HG02678 (cell line): ENCODE results near the gene C1orf56.

Experiments used
- ATAC-seq: cut with Tn5 transposase; IDR thresholded peaks from one replicate; pipeline ENCODE4 v1.9.1; 2021; ENCODE audit warnings: mild to moderate bottlenecking, moderate library complexity; ENCODE audit not compliant: unreplicated experiment

The C1orf56 gene, protein sequence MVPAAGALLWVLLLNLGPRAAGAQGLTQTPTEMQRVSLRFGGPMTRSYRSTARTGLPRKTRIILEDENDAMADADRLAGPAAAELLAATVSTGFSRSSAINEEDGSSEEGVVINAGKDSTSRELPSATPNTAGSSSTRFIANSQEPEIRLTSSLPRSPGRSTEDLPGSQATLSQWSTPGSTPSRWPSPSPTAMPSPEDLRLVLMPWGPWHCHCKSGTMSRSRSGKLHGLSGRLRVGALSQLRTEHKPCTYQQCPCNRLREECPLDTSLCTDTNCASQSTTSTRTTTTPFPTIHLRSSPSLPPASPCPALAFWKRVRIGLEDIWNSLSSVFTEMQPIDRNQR

DNA sequence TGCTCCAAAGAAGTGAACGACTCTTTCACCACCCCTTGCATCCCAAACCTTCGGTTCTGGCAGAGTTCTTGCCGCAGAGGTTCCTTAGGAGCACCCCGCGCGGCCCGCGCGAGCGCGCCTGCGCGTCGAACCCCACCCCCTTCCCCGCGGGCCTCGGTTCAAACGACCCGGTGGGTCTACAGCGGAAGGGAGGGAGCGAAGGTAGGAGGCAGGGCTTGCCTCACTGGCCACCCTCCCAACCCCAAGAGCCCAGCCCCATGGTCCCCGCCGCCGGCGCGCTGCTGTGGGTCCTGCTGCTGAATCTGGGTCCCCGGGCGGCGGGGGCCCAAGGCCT lies at the start of gene C1orf56:
C1orf56 (plus strand) TSS at position 161 of the 334 bp plus-strand sequence; CDS start at position 258, 97 bp downstream.
- peak; percentile 70 for ATAC-seq

DNA sequence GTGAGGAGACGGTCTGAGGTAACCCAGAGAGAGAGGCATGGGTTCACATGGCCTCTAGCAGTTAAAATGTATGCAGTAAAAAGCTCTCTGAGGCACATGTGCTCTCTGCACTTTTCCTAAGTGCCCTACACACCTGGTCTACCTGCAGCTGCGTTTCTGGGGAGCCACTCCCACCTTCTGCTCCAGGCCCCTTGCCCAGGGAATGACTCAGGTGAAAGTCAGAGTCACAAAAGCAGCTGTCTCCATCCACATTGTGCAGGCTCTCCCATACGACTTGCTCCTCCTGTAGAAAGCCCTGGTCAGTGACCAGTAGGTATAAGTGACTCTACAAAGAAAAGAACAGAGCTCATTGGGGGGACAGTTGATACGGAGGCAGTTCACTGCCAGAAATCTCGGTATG lies 49.6 kb upstream of the C1orf56 start:
- ATAC-seq: no peak

DNA sequence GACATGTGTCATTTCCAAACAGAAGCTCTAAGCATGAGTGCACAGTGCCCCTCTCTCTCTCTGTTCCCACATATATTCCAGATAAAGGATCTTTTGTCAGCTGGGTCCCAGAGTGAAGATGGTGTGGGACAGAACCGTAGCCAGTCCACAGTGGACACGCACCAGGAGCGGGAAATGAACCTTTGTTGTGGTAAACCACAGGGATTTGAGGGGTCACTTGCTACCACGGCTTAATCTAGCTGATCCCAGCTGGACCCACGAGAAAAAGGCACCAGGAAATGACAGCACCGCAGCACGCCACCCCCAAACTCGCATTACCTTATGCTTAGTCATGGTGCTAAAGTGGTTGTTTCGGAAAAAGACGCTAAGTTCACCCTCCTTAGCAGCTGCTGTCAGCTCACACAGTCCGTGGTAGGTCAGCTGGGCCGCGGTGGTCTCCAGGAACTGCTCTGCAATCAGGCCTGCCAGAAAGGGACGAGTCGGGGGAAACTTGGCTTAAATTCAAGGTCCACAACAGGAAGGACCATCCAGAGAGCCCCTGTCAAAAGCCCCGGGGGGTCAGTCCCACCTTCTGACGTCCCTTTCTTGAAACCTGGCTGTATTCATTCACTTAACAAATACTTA lies 48.4 kb upstream of the C1orf56 start:
- ATAC-seq: no peak

DNA sequence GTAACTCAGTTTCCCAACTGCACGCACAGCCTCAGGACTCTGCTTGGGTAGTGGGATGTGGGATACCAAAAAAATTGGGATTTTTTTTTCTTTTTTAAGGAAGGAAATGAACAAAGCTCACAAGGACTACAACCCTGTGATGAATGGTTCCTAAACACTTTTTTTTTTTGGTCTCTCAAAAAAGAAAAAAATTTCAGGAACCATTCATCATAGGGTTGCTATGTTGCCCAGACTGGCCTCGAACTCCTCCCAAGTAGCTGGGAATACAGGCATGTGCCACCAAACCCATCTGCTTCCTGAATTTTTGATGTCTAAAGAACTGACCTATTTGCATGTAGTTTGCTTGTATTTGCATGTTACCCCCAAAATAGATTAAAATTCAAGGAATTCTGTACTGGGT lies 47.6 kb upstream of the C1orf56 start:
- ATAC-seq: no peak

DNA sequence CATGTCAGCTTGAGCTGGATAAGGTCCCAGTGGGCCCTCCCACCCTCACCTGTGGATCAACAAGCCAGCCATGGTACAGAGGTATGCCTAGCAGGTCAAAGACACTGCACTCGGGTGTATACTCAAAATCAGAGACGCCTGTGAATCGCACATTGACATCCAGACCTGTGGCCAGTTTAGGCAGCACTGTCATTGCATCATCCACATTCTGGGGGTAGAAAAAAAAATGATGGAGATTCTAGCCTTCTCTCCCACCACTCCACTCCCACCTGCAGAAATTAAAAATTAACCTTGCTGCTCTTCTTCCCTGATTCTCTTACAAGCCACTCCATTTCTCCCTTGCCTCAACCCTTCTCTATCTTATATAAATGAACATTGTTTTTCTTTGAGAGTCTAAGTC lies 47.1 kb upstream of the C1orf56 start:
- no peak for ATAC-seq

DNA sequence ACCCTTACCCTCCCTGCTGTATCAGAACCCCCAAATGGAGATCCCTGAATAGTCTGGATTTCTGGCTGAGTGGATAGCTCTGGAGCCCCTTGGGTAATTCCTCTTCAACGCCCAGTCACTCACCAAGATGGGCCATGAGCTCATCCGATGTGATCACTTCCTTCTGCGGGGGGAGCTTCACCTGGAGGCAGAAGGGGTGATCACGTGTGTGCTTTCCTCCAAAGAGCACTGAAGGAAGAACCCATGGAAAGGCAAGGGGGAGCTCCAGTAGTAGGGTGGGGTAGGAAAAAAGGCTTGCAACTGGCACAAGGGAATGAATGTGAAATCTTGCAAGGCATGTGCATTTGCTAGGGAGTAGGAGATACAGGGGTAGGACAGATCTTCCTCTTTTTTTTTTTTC lies 45.9 kb upstream of the C1orf56 start:
- no peak for ATAC-seq

DNA sequence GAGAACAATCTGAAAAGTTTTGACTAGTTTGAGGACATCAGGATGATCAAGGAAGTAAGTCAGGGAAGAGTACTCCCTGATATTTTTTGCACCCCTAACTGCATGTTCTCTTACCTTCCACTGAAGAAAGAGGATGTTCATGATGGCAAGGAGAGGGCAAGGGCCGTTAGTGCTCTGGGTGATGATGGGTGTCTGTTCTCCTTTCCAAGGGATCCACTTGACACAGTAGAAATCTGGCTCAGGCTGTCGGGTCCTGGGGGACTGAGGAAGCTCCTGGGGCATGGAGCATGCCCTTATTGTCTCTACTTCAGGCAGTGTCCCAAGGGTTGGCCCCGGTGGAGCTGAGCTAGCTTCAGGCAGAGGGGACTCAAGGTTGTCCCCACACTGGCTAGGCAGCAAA lies 45.5 kb upstream of the C1orf56 start:
- no peak for ATAC-seq

DNA sequence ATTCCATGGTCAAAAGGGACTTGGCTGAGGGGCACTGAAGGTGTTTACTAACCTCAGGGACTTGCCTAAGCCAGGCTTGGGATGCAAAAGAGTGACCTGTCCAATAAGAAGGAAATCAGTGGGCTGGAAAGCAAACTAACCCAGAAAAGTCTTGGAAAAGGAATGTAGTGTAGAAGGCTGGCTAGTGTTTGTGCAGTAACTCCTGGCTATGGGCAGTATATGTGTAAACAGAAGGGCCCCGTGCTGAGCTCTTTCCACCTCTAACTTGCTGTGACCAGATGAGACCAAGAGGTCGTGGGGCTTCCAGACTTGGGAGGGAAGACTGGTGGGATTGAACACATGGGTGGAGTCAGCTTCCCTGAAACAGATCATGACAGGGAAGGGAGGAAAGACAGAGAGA lies 44.9 kb upstream of the C1orf56 start:
- ATAC-seq: no peak

DNA sequence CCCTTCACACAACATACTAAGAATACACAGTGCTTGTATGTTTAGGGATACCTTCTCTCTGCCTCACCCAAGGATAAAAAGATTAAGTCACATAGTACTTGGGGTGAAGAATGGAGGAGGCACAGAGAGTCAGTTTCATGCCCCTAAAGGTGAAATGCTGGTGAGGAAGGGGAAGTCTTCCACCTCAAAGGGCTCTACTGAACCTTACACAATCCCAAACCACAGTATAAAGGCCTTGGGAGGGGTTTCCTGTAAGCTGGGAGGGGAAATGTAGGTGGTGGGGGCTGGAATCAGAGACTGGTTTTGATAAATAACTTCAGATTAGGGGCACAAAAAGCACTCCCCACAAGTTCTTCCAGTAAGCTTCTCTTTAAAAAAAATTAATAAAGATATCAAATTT lies 44.4 kb upstream of the C1orf56 start:
- ATAC-seq: no peak

DNA sequence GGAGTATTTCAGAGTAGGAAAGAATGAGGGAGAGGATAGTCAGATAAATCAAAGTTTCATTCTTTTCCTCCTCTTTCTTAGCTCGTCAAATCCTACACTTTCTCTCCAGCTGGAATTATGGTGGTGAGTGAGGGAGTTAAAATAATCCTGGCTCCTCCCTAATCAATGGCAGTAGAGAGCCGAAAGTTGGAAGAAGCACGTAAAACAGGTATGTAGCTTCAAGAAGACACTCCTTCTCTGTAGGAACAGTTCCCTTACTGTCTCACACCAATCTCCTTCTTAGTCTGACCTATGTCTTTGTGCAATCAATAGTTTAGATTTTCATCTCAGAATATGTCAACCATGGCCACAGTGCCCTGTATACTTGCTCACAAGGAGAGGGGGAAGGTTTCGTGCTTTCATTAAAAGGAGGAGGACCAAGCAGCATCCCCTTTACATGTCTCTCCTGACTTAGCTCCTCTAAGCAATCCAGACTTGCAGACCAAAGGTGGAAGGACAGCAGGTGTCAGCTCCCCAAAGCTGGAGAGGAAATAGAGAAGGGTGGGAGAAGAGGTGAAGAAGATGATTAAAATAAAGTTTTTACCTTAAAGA lies 41.7 kb upstream of the C1orf56 start:
- no peak for ATAC-seq

DNA sequence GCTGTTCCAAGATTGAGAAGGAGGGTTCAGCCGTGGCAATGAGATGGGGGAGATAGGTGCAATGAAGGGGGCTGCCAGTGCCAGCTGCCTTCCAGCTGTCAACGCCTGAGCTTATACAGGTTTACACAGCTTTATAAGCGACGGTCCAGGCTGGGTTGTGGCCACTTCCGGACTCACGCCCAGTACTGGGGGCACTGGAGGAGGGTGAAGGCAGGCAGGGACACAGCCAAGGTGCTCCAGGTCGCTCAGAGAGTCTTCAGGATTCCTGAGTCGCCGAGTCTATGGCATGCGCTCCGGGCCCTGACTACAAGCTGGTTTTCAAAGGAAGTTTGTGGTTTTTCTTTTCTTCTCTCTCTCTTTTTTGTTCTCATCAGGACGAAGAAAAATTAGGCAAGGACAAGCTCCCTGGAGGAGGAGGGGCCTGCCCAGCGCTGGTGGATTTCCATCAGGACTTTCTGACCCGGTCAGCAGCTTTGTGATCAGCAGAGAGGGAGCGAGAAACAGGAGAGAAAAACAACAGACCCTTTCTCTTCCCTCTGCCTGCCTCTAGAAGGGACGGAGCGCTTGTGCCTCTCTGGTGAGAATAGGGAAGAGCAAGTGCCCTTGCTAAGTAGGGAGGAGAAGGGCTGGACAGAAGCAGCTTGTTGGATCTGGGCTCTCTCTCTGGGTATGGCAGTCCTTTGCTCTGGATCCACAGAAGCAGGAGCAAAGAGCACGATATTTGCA lies 41.1 kb upstream of the C1orf56 start, which contains the start of gene MINDY1:
MINDY1 (minus strand) TSS at position 576 of the 726 bp plus-strand sequence. CDS start 4,285 bp downstream, outside the sequence.
- ATAC-seq: no peak

DNA sequence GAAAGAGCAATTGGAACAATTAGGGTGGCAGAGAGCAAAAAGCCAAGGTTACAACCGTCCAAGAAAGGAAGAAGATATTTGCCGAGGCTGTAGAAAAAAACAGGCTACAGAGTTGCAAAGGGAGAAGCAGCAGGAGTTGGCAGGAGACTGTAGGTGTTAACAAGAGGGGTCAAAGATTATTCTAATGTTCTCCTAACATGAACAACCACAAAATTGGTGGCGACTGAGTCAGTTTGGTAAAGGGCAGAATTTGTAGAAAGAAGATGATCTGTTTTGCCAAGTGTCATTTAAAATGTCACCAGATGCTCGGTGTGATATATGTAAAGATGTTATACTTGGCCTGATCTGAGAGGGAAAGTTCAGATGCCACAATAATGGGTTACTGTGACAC lies 39.7 kb upstream of the C1orf56 start:
- no peak for ATAC-seq

DNA sequence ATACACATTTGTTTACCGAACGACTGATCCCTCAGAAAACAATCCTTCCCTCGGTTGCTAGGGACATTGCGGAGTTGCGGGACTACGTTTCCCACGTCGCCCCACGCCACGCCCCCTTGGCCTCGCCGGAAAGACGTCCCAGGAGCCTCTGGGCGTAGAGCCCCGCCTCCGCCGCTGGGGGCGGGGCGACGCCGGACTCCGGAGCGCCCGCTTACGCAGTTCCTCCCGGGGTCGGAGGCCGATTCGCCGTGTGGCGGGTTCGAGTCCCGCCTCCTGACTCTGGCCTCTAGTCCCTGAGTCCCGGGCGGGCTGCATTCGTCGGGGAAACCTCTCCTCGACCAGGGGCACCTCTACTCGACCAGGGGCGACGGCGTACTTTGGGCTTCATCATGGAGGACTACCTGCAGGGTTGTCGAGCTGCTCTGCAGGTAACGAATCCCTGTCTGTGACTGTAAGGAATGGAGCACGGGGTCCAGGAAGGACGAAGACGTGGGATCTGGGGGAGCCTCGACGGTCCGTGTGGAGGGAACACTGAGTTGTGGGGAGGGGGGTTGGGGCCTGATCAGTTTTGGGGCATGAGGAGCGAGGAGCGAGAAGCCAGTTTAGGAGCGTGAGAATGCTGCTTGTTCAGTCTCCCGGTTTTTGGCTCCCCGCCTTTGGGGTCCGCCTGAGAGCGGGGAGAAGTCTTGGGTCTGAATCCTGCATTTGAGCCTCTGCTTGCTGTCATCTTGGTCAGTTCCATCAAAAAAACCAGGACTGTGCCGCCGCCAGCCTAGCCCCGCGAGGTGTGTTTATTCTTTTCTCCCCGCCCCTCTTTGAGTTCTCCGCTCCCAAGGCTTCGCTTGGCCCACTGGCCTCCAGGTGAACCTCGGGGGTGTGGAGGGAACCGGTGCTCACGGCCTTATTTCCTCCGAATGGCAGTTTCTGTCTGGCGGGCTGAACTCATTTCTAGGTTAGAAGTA lies 39.0 kb upstream of the C1orf56 start, which contains the start of gene PRUNE1:
PRUNE1 (plus strand) TSS at position 206 of the 962 bp plus-strand sequence; CDS start at position 390, 184 bp downstream.
- ATAC-seq: peak; percentile 79

DNA sequence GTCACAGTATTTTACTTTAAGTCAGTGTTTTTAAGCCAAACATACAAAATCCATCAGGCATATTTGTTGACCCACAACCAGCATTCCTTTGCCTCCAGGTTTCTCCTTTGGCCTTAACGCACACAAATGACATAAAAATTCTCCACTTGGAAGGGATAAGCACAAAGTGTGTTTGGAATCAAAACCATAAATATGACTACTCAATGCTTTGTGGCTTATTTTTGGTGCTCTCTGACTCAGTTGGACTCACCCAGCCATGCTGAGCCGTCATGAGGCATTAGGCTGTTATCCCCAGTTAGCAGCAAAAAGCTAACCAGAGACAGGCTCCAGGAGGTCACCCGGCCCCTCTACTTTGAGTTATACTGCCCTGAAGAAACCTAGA lies 38.4 kb upstream of the C1orf56 start:
- ATAC-seq: no peak

DNA sequence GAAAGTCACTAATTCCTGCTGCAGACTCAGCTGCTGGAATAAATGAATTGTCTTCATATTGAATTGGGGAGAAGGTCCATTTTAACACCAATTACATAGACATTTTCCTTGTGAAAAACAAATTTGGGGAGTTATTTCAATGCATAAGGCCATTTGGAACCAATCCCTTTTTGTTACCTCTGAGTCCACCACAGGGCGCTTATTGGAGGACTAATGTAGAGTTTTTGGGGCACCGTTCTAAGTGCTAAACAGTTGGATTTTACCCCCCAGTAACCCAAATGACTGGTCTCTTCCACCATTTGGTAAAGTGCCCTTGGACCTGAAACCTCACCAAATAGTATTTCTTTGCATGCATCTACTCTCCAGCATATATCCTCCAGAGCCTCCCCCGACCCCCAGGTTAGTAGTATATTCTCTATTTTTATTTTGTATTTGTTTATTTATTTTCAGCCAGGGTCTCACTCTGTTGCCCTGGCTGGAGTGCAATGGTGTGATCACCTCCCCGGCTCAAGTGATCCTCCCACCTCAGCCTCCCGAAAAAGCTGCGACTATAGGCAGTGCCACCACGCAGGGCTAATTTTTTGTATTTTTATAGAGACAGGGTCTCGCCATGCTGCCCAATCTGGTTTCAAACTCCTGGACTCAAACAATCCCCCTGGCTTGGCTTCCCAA lies 37.7 kb upstream of the C1orf56 start:
- no peak for ATAC-seq

DNA sequence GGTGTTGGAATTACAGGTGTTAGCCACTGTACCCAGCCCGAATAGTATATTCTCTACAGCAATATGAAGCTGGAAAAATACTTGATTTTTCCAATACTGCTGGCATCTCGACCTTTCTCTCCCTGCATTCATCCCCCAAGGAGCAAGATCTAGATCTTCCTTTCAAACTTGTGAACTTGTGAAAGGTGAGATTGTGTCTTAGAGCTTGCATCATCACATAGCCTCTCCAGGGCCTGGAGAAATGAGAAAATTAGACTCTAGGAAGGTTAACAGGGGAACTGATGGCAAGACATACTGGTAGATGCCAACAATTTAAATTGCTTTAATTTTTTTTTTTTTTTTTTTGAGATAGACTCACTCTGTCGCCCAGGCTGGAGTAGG lies 37.2 kb upstream of the C1orf56 start:
- no peak for ATAC-seq

DNA sequence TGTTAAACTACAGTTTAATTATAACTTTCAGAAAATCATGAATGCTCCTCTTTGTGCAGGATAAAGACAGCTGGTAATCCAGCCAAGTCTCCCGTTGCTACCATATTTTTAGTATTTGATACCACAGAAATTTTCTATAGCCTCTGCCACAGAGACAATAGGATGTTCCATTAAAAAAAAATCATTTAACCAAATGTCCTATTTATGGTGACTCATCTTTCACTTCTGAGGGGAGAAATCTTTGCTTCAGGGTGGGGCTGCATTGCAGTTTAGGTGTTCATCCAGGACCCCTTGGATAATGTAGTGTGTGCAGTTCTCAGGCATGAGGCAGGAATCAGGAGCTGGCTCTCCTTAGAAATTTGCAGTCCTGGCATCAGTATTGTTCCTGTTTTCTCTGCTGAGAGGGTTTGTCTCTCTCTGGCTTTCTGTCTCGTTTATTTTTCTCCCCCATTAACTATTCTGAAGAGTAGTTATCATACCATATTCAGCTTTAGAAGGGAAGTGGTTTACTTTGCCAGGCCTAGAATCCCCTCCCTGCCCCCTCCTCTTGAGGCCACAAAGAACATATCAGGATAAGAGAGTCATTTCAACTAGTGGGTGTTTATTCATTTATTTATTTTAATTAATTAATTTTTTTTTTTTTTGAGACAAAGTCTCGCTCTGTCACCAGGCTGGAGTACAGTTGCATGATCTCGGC lies 36.2 kb upstream of the C1orf56 start:
- ATAC-seq: no peak

DNA sequence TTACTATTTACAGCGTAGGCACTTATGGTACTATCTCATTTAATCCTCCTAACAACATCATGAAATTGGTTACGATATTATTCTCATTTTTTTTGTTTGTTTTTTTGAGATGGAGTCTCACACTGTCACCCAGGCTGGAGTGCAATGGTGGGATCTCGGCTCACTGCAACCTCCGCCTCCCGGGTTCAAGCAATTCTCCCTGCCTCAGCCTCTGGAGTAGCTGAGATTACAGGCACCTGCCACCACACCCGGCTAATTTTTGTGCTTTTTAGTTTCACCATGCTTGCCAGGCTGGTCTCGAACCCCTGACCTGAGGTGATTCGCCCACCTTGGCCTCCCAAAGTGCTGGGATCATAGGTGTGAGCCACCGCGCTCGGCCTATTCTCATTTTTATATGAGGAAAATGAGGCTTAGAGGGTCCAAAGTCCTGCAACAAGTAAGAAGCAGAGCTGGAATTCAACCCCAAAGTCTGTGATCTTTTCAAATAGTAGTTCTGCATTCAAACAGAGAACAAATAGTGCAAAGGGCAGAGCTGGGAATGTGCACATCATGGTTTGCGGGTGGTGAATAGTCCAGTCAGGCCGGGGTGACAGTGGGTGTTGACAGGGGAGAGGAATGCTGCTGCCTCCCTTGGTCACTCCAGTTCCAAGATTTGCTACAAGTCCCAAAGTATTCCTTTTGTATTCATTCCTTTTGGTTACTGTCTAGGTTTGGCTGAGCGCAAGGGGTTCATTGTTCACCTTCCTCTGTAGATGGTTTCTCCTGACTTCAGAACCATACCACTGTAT lies 34.7 kb upstream of the C1orf56 start:
- no peak for ATAC-seq
